Gastrocnemius medialis (tissue), 4 donors: ENCODE measurements around the gene GPA33. TPM values are rescaled to one million over a fixed set of nuclear protein-coding genes. Genes with fewer than 3 reads are reported as not detected.

Experiments used
- ATAC-seq, 2 donors: fragments of 150-250 bp; one replicate each; pipeline ENCODE4 v1.9.1; 2016
- DNase-seq, 2 donors: peaks; one replicate each; pipeline ENCODE4 v3.0.0-alpha.2; 2019
- H3K27ac ChIP-seq, 4 donors: fragments of 200-600 bp; sonication (generic); 1 replicate in 1 of 4; 2 replicates in 3 of 4; pipeline ENCODE4 v1.5.1; 2016 to 2018; ENCODE audit warnings: mild to moderate bottlenecking in 2 of 4, moderate library complexity in 1 of 4
- H3K27me3 ChIP-seq, 3 donors: fragments of 200-600 bp; sonication (generic) in 2 of 3; 1 replicate in 1 of 3; 2 replicates in 2 of 3; pipeline versions ENCODE4 v1.5.1 to v1.6.0; 2016 to 2019; ENCODE audit warnings: mild to moderate bottlenecking in 1 of 3, moderate library complexity in 1 of 3
- H3K36me3 ChIP-seq, 2 donors: fragments of 200-600 bp; sonication (generic) in 1 of 2; one replicate each; pipeline ENCODE4 v1.5.1; 2017 to 2018
- H3K4me1 ChIP-seq, 2 donors: fragments of 200-600 bp; sonication (generic) in 1 of 2; one replicate each; pipeline ENCODE4 v1.5.1; 2016 to 2017; ENCODE audit warnings: mild to moderate bottlenecking in 2 of 2
- H3K4me3 ChIP-seq, 4 donors: fragments of 200-600 bp; sonication (generic) in 3 of 4; 1 replicate in 1 of 4; 2 replicates in 3 of 4; pipeline ENCODE4 v1.5.1; 2016 to 2019; ENCODE audit warnings: mild to moderate bottlenecking in 2 of 4
- H3K9me3 ChIP-seq, 3 donors: fragments of 200-600 bp; sonication (generic) in 2 of 3; 1 replicate in 1 of 3; 2 replicates in 2 of 3; pipeline ENCODE4 v1.5.1; 2016 to 2019
- CTCF ChIP-seq, 5 experiments: fragments of 450-650 bp in 3 of 5; fragments of 200-600 bp in 2 of 5; sonication (generic) in 2 of 5; IDR thresholded peaks in 4 of 5; conservative IDR thresholded peaks in 1 of 5; 1 replicate in 4 of 5; 2 replicates in 1 of 5; pipeline ENCODE4 v1.5.1; 2016 to 2019; ENCODE audit warnings: antibody characterized with exemption in 5 of 5, mild to moderate bottlenecking in 3 of 5, moderate library complexity in 3 of 5
- POLR2A ChIP-seq, 2 donors: fragments of 450-650 bp; IDR thresholded peaks; one replicate each; pipeline ENCODE4 v1.6.1; 2017; ENCODE audit warnings: antibody characterized with exemption in 2 of 2, mild to moderate bottlenecking in 2 of 2, moderate library complexity in 2 of 2
- in situ Hi-C, 4 donors: fragments of 200-750 bp; cut with MboI; loops; one replicate each; pipeline versions ENCODE4 v1.15.0 to v1.8.0; 2017; ENCODE audit warnings: low sequenced_read_pairs in 4 of 4
- intact Hi-C: fragments of 100-400 bp; cut with DNase I; formaldehyde crosslinking; loops from one replicate; pipeline ENCODE4 v1.15.1; 2023; ENCODE audit warnings: low total_unique reads
- total RNA-seq, 4 donors: library from RNA; depleted of rRNA; stranded (reverse); fragments of >200 nt; gene quantifications; one replicate each; pipeline versions ENCODE4 v1.1.0 to v1.2.3, GENCODE V29; 2016

Gene GPA33
- total RNA-seq, 4 donors from 2014 or later, result 1.9 TPM; not detected in 3

GRCh38 chr1:167083066-167083665 lies 7.0 kb downstream of the GPA33 start:
- no peaks in the 10 kb centered on the region for H3K27me3 ChIP-seq
- in situ Hi-C loops, result no loop called here
- H3K36me3 ChIP-seq, result no peaks in the 10 kb centered on the region
- intact Hi-C loops, result loop anchor here (5.0 kb wide), 1 partner anchor 34 kb away; no protein-coding TSS in a partner anchor
- H3K4me1 ChIP-seq, result peaks cover 22 to 23% of the 10 kb centered on the region in 2 donors
- ATAC-seq (peak in 1 of 2 donors; percentile 48), DNase-seq (no peak)
- H3K4me3 ChIP-seq, result no peak overlapping the region
- TF ChIP-seq CTCF (IDR thresholded peaks at IDR 0.05 in 4 of 5, conservative IDR thresholded peaks at IDR 0.05 in 1 of 5) (no peak), POLR2A (IDR thresholded peaks at IDR 0.05) (no peak)
- no peak overlapping the region for H3K27ac ChIP-seq
- no peaks in the 10 kb centered on the region for H3K9me3 ChIP-seq

DNA sequence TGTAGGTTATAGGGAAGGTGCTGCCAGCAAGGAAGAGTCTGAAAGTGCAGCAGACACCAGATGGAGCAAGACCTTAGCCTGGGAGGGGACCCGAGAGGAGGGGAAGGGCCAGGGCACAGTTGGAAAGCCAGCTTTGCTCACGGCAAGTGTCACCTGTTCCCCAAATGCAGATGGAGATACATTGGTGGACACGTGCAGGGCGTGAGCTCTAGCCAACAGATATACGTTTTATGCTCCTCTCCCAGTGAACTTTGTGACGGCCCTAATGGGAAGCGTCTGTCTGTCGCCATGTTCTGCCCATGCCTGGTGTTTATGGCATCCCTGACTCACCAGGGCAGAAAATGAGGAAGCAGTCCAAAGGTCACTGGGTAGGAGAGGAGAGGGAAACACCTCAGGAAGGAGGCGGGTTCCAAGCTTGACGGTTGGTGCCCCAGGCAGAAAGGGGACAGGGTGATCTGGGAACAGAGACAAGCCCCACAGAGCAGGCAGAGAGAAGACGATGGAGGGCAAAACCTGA lies 7.6 kb downstream of the GPA33 start:
- in situ Hi-C loops, result no loop called here
- ATAC-seq (peak; percentile 60 to 79), DNase-seq (no peak)
- intact Hi-C loops, result loop anchor here (5.0 kb wide), 1 partner anchor 35 kb away; no protein-coding TSS in a partner anchor
- Histone ChIP-seq H3K27ac (no peak overlapping the region), H3K9me3 (no peaks in the 10 kb centered on the region), H3K4me1 (peaks cover 22 to 23% of the 10 kb centered on the region in 2 donors), H3K4me3 (no peak overlapping the region), H3K27me3 (no peaks in the 10 kb centered on the region), H3K36me3 (no peaks in the 10 kb centered on the region)
- TF ChIP-seq POLR2A (IDR thresholded peaks at IDR 0.05) (no peak), CTCF (IDR thresholded peaks at IDR 0.05 in 4 of 5, conservative IDR thresholded peaks at IDR 0.05 in 1 of 5) (no peak)

GRCh38 chr1:167081594-167082156 lies 8.5 kb downstream of the GPA33 start:
- in situ Hi-C loops, result no loop called here
- Histone ChIP-seq H3K9me3 (no peaks in the 10 kb centered on the region), H3K27me3 (no peaks in the 10 kb centered on the region), H3K36me3 (no peaks in the 10 kb centered on the region), H3K27ac (no peak overlapping the region), H3K4me3 (no peak overlapping the region), H3K4me1 (peaks cover 22 to 23% of the 10 kb centered on the region in 2 donors)
- ATAC-seq, result no peak
- DNase-seq, result no peak
- intact Hi-C loops, result loop anchor here (5.0 kb wide), 1 partner anchor 36 kb away; no protein-coding TSS in a partner anchor
- TF ChIP-seq CTCF (IDR thresholded peaks at IDR 0.05 in 4 of 5, conservative IDR thresholded peaks at IDR 0.05 in 1 of 5) (no peak), POLR2A (IDR thresholded peaks at IDR 0.05) (no peak)

DNA sequence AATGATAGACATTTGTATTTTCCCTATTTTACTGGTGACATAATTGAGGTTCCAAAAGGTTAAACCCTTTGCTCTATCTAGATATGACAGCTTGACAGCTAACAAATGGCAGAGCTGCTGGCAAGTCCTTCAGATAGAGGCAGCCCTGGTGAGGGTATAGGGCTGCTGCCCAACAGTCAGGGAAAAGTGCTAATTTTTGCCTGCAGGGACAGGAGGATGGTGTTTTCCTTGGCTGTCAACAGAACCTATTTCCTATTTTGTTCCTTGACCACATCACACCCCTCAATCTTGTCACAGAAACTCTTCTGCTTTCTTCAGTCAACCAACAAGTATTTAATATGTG lies 12.3 kb downstream of the GPA33 start:
- intact Hi-C loops (no loop called here), in situ Hi-C loops (no loop called here)
- TF ChIP-seq POLR2A (IDR thresholded peaks at IDR 0.05) (no peak), CTCF (IDR thresholded peaks at IDR 0.05 in 4 of 5, conservative IDR thresholded peaks at IDR 0.05 in 1 of 5) (no peak)
- Histone ChIP-seq H3K36me3 (no peaks in the 10 kb centered on the region), H3K4me1 (peaks cover 2% of the 10 kb centered on the region in 2 donors), H3K4me3 (no peak overlapping the region), H3K27me3 (no peaks in the 10 kb centered on the region), H3K9me3 (no peaks in the 10 kb centered on the region), H3K27ac (no peak overlapping the region)
- ATAC-seq (no peak), DNase-seq (no peak)
